ENCODE measurements around the gene MGLL.
A peak's percentile ranks its signal among the peaks of the same experiment; 100 is the strongest.
"Not testable (repeated sequence)": the region's sequence is repeated elsewhere in the genome, so short reads cannot be mapped to it uniquely, and the experiment has no call there.

The MGLL gene

GRCh38 chr3:127671523-127672428 lies 150.5 kb downstream of the MGLL start:
- DNase-seq = no peak

DNA sequence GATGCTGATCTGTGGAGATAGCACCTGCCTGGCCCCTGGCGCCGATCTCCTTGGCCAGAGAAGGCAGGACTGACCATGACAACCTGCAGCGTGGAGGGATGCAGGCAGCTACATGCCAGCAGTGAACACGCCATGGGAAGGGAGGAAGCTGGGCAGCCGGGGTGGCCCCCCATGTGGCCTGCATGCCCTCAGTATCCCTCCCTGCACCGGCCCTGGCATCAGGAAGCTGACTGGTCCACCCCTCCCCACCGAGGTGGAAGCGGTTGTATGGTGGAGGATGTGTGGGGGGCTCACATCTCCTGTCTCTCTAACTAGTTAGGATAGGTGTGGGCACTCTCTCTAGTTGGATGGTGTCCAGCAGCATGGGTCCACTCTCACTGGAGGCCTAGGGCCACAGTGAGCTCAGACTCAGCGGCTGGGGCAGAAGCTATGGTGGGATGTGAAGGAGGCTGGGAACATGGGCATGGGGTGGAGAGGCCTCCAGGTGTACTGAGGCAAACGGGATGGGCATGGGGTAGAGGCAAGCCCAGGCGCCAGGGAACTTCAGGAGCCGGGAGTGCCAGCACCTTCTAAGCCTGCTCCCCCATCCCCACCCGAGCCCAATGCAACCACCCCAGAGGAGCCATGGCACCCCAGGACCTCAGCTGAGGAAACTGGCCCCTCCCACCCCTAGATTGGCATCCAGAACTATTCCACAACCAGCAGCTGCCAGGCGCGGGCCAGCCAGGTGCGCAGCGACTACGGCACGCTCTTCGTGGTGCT lies 151.4 kb downstream of the MGLL start:
- DNase-seq = no peak

- no peak for DNase-seq
Observed at GRCh38 chr3:127670229-127670559, 152.1 kb downstream of the MGLL start.

GRCh38 chr3:127669541-127670228 lies 152.6 kb downstream of the MGLL start:
- DNase-seq = no peak

DNA sequence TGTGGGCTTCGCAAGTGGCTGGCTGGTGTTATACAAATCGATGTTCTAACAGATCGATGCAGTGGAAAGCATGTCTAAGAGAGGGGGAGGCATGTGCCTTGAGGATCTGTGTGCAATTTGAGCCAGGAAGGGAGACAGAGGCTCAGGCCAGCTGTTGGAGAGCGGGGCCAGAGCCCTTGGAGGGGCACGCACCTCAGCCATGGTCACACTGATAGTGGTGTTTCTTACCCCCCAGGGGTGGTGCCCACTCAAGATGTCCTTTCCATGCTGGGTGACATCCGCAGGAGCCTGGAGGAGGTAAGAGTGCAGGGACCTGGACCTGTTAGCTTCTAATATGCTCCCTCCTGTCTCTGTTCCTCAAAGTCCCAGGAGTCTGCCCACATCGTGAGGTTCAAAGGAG lies 153.4 kb downstream of the MGLL start:
- DNase-seq = no peak

- DNase-seq = peak in 7 of 14 donors; percentile 25 to 91 (median 46)
Observed at GRCh38 chr3:127667119-127667681, 155.1 kb downstream of the MGLL start.

- peak in 1 of 14 donors; percentile 77 for DNase-seq
Observed at GRCh38 chr3:127666676-127667075, 155.6 kb downstream of the MGLL start.

DNA sequence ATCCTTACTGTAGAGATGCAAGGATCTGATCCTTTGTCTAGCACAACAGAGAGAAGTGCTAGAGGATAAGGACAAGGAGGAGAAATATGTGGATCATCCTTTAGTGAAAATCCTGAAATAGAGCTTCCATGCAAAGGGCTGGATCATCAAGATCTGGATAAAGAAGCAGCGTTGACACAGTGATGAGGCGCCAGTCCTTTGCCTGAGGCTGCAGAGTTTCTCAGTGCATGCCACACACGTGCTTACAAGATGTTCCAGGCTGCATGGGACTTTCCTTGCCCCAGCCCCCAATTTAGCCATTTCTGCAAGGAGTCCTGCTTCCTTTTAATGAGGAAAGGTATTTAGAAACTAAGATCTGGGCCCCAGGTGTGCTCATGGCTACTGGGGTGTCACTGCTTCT lies 156.7 kb downstream of the MGLL start:
- DNase-seq = no peak

- no peak for DNase-seq
Observed at GRCh38 chr3:127665165-127665564, 157.2 kb downstream of the MGLL start.

GRCh38 chr3:127663151-127663550 lies 159.2 kb downstream of the MGLL start:
- peak in 1 of 14 donors; percentile 34 for DNase-seq

- DNase-seq = no peak
Observed at GRCh38 chr3:127662001-127662469, 160.3 kb downstream of the MGLL start.

- no peak for DNase-seq
Observed at GRCh38 chr3:127661600-127661999, 160.7 kb downstream of the MGLL start.

GRCh38 chr3:127660621-127661251 lies 161.6 kb downstream of the MGLL start:
- DNase-seq = no peak

- no peak for DNase-seq
Observed at GRCh38 chr3:127658234-127658633, 164.1 kb downstream of the MGLL start.

DNA sequence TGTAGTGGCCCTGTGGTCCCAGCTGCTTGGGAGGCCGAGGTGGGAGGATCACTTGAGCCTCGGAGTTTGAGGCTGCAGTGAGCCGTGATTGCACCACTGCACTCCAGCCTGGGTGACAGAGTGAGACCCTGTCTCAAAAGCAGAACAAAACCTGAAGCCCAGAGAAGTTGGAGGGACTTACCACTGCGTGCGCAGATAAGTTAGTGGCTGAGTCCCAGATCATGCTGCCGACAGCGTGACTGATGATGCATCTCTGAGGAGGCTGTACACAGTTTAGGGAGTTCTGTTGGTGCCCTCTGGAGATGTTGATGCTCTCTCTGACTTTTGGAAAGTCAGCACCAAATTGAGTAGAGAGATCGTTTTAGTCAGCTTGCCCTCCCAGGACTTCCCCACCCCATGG lies 165.4 kb downstream of the MGLL start:
- no peak for DNase-seq

DNA sequence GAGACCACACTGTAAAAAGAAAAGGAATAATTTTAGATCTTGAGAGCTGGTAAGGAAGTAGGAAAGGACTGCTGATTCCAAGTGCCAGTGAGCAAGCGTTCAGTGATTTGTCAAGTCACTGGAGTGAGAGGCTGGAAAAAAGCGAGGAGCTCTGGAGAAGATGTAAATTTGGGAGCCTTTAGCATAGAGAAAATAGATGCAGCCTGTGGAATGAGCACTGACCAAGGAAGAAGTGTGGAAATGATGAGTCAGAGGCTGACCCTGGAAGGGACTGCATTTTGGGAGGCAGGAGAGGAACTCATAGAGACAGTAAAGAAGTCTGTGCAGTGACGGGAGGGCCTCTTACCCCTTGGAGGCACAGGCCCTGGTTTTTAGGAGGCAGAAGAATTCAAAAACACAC lies 166.7 kb downstream of the MGLL start:
- no peak for DNase-seq

DNA sequence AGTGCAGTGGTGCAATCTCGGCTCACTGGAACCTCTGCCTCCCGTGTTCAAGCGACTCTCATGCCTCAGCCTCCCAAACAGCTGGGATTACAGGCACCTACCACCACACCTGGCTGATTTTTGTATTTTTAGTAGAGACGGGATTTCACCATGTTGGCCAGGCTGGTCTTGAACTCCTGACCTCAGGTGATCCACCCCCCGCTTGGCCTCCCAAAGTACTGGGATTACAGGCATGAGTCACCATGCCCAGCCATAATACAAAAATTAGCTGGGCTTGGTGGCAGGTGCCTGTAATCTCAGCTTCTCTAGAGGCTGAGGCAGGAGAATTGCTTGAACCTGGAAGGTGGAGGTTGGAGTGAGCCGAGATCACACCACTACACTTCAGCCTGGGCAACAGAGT lies 167.3 kb downstream of the MGLL start:
- not testable (repeated sequence) for DNase-seq

- no peak for DNase-seq
Observed at GRCh38 chr3:127654374-127654773, 167.9 kb downstream of the MGLL start.

- DNase-seq = peak in 5 of 14 donors; percentile 10 to 42 (median 29)
Observed at GRCh38 chr3:127652246-127652995, 169.9 kb downstream of the MGLL start.

DNA sequence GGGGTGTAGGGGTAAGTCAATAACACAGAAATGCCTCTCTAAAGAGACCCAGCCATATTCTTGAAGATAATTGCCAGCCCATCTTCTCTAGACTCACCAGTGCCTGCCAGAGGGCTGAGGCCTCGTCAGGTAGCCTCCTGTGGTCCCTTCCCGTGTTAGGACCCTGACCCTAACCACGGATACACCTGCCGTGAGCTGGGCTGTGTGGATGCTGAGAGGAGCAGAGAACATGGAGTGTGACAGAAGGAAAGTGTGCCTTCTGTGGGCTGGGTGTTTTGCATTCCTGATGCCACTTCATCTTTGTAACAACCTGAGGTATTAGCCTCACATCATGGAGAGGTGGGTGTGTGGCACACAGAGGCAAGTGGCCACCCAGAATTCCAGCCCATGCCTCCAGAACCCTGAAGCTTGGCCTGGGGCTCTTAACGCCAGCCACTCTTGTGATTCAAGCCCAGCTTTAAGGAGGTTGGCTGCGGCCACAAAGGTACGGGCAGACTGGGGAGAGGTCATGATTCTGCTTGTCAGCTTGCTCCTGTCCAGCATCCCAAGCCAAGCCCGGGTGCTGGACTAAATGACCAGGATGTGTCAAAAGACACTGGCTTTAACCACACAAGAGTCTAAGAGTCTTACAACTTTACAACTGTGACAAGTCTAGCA lies 170.7 kb downstream of the MGLL start:
- no peak for DNase-seq

GRCh38 chr3:127650236-127650635 lies 172.1 kb downstream of the MGLL start:
- DNase-seq = no peak

Data from C1 segment of cervical spinal cord (tissue), 14 donors.